GM23248 (cell line): Measurements from ENCODE around the gene DNAAF3. TPM values are rescaled to one million over a fixed set of nuclear protein-coding genes. Genes with fewer than 3 reads are reported as not detected.

ENCODE experiments used
- DNase-seq: peaks from one replicate; pipeline ENCODE4 v3.0.0-alpha.2; 2015
- H2AFZ ChIP-seq: fragments of 200-600 bp; sonication (generic); 2 replicates; pipeline ENCODE4 v1.6.1; 2016; ENCODE audit warnings: antibody characterized with exemption
- H3F3A ChIP-seq: fragments of 200-600 bp; sonication (generic); 2 replicates; pipeline ENCODE4 v1.6.1; 2016; ENCODE audit warnings: mild to moderate bottlenecking, antibody characterized with exemption, mixed run types; ENCODE audit not compliant: insufficient read depth
- H3K27ac ChIP-seq: fragments of 200-600 bp; sonication (generic); 2 replicates; pipeline ENCODE4 v1.5.1; 2016; ENCODE audit warnings: mild to moderate bottlenecking
- H3K27me3 ChIP-seq: fragments of 200-600 bp; sonication (generic); replicated peaks from 2 replicates; pipeline ENCODE4 v1.6.1; 2016; ENCODE audit warnings: mild to moderate bottlenecking; ENCODE audit not compliant: insufficient read depth
- H3K36me3 ChIP-seq: fragments of 200-600 bp; sonication (generic); 2 replicates; pipeline ENCODE4 v1.6.1; 2016; ENCODE audit warnings: low read depth, mild to moderate bottlenecking
- H3K4me1 ChIP-seq: fragments of 200-600 bp; sonication (generic); 2 replicates; pipeline ENCODE4 v1.6.1; 2016; ENCODE audit warnings: mild to moderate bottlenecking; ENCODE audit not compliant: insufficient read depth
- H3K4me2 ChIP-seq: fragments of 200-600 bp; sonication (generic); one replicate; pipeline ENCODE4 v1.6.1; 2016; ENCODE audit warnings: mild to moderate bottlenecking; ENCODE audit not compliant: unreplicated experiment
- H3K4me3 ChIP-seq: fragments of 200-600 bp; sonication (generic); 2 replicates; pipeline ENCODE4 v1.5.1; 2016; ENCODE audit warnings: mild to moderate bottlenecking
- H3K79me2 ChIP-seq: fragments of 200-600 bp; sonication (generic); 2 replicates; pipeline ENCODE4 v1.6.1; 2016; ENCODE audit warnings: mild to moderate bottlenecking; ENCODE audit not compliant: insufficient read depth
- H3K9ac ChIP-seq: fragments of 200-600 bp; sonication (generic); 2 replicates; pipeline ENCODE4 v1.6.1; 2016; ENCODE audit warnings: mild to moderate bottlenecking
- H3K9me2 ChIP-seq: fragments of 200-600 bp; sonication (generic); 2 replicates; pipeline ENCODE4 v1.6.1; 2016; ENCODE audit warnings: mixed run types, mild to moderate bottlenecking, moderate library complexity; ENCODE audit not compliant: insufficient read depth
- H3K9me3 ChIP-seq: fragments of 200-600 bp; sonication (generic); one replicate; pipeline ENCODE4 v1.6.1; 2017; ENCODE audit warnings: low read depth
- H4K20me1 ChIP-seq: fragments of 200-600 bp; sonication (generic); 2 replicates; pipeline ENCODE4 v1.6.0; 2016; ENCODE audit not compliant: insufficient read depth
- EZH2 ChIP-seq: fragments of 200-600 bp; sonication (generic); IDR thresholded peaks from 2 replicates; pipeline ENCODE4 v1.6.1; 2018; ENCODE audit warnings: antibody characterized with exemption, mild to moderate bottlenecking; ENCODE audit not compliant: insufficient read depth, poor library complexity, severe bottlenecking
- EZH2phosphoT487 ChIP-seq: fragments of 200-600 bp; sonication (generic); IDR thresholded peaks from 2 replicates; pipeline ENCODE4 v1.6.1; 2018; ENCODE audit warnings: antibody characterized with exemption, moderate library complexity, mild to moderate bottlenecking, low read depth; ENCODE audit not compliant: insufficient read depth
- WGBS, 2 experiments: methylation state at CpG; one replicate each; pipeline ENCODE4 v1.1.6; 2015 to 2017; ENCODE audit warnings: low lambda C conversion rate in 2 of 2, low coverage in 1 of 2; ENCODE audit errors: missing lambda C conversion rate in 2 of 2; 5-methylcytosine and 5-hydroxymethylcytosine counted together
- in situ Hi-C: fragments of 300-500 bp; cut with MboI; formaldehyde crosslinking; loops from 2 replicates; pipeline ENCODE4 v1.15.0; 2020
- polyA plus RNA-seq: library from polyadenylated mRNA; unstranded; fragments of >200 nt; fragmentation: Nextera tagmentation; extraction: Ambion mirVana; gene quantifications from 2 replicates; pipeline ENCODE4 v1.2.1, GENCODE V29; 2016
- total RNA-seq: library from RNA; depleted of rRNA; stranded (reverse); fragments of >200 nt; shearing (Covaris generic); gene quantifications from 2 replicates; pipeline ENCODE4 v1.2.3, GENCODE V29; 2014

DNAAF3 gene
- total and polyA plus RNA-seq, 2 experiments from 2014 or later = 0.22 to 0.39 TPM

DNA sequence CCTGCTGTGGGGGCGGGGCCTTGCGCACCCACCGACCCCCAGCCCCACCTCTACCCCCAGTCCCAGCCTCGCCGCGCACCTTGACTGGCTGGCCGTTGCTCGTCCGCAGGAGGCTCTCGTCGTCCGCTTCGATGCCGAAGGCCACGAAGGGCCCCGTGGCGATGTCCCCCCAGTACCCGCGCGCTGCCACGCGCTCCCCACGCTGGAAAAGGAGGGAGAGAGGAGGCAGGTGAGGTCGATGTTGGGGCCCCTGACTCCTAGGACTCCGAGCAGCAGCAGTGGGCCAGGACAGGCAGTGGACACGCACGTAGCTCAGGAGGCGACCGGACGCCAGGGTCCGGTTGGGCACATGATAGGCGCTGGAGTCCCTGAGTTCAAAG, 5.4 kb downstream of the DNAAF3 start:
- peaks cover 8% of the 10 kb centered on the region for H3K4me1 ChIP-seq
- peaks cover 3% of the 10 kb centered on the region; the same call in 1 of the 2 replicates for H3F3A ChIP-seq
- in situ Hi-C loops = no loop called here
- H3K4me2 ChIP-seq = no peak overlapping the region
- WGBS, 2 experiments = 21 to 28% methylated on average over 15 to 31 of the region's 32 CpGs
- H3K9me2 ChIP-seq = no peaks in the 10 kb centered on the region
- no peaks in the 10 kb centered on the region for H3K9me3 ChIP-seq
- H3K36me3 ChIP-seq = no peaks in the 10 kb centered on the region
- no peak overlapping the region for H2AFZ ChIP-seq
- TF ChIP-seq EZH2 (no peak), EZH2phosphoT487 (no peak)
- H3K4me3 ChIP-seq = no peak overlapping the region
- no peak for DNase-seq
- no peak overlapping the region for H3K27ac ChIP-seq
- no peaks in the 10 kb centered on the region for H3K79me2 ChIP-seq
- H3K27me3 ChIP-seq = peaks cover 26% of the 10 kb centered on the region
- no peak overlapping the region for H3K9ac ChIP-seq
- H4K20me1 ChIP-seq = no peaks in the 10 kb centered on the region

DNA sequence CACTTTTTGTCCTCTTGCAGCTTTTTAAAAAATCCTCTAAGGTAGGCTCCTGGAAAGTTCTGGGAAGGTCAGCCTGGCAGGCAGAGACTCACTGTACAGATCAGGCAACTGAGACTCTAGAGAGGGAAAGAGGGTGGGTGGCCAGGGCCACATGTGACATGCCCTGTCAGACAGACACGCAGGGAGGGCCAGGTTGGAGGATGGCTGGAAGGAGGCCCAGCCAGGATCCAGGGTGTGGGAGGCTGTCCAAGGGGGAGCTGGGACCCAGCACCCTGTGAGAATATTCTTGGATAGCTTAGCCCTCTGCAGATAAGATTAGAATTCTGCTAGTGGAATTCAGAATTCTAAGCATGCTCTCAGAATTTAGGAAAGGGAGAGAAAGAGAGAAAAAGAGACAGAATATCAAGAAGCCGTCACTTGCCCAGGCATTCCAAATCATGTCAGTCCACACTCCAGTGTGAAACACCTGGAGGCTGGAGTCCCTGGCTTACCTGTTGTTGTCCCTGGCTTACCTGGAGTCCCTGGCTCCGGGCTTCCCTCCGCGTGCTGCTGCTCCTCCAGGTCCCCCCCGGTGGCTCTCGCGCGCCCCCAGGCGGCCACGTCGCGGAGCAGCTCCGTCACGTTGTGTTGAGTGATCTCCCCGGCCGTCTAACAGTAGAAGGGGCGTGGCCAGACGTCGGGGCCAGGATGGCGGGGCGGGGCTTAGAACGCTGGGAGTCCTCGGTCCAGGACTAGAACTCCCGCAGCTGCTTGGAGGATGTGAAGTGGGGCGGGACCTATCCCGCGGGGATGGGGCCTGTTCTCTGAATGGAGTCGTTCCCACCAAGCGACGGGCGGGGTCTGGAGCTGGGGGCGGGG, 6.1 kb downstream of the DNAAF3 start:
- peaks cover 8% of the 10 kb centered on the region for H3K4me1 ChIP-seq
- no peaks in the 10 kb centered on the region for H3K9me3 ChIP-seq
- peaks cover 27% of the 10 kb centered on the region for H3K27me3 ChIP-seq
- no peak overlapping the region for H3K4me2 ChIP-seq
- peaks cover 3% of the 10 kb centered on the region; the same call in 1 of the 2 replicates for H3F3A ChIP-seq
- no peaks in the 10 kb centered on the region for H3K36me3 ChIP-seq
- no peaks in the 10 kb centered on the region for H3K9me2 ChIP-seq
- H3K27ac ChIP-seq = no peak overlapping the region
- WGBS, 2 experiments = 4 to 8% methylated on average over 21 to 31 of the region's 33 CpGs
- no peak overlapping the region for H3K9ac ChIP-seq
- TF ChIP-seq EZH2 (no peak), EZH2phosphoT487 (no peak)
- no peak overlapping the region for H2AFZ ChIP-seq
- no peaks in the 10 kb centered on the region for H4K20me1 ChIP-seq
- in situ Hi-C loops = no loop called here
- peak; percentile 96 for DNase-seq
- H3K4me3 ChIP-seq = no peak overlapping the region
- no peaks in the 10 kb centered on the region for H3K79me2 ChIP-seq

DNA sequence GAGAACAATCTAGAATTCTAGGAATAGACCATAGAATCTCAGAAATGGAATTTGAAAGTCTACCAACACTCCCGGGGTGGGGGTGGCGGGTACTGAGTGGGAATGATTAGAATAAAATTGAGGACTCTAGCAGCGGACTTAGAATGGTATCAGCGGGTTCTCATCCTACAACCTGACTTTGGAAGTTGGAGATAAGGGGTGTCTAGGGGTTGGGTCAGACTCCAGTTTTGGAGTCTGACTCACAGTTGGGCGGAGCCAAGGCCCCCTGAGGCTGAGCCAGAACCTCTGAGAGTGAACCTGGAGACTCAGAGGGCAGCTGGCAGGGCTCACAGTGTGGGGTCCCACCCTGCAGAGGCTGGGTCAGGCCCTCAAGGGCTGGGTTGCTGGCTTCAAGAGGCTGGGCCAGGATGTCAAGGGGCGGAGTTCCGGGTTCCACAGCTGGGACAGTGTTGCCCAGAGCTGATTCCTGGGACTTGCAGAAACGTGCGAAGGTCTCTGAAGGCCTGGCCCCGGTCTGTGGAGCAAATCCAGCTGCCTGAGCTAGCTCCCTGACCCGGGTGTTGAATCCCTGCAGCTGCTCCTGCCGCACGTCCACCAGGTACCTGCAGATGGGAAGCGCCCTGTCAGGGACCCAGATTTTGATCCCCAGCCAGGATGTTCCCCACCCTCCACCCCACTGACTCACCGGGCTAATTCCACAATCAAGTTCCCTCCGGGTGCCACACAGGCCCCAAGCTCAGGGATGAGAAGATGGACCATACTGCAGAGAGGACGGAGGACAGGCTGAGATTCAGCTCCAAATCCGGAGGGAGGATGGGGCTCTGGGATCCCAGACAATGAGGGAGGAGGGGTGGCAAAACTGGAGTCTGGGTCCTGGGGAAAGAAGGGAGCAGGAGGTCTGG, 7.3 kb downstream of the DNAAF3 start:
- no peaks in the 10 kb centered on the region for H3K9me2 ChIP-seq
- WGBS, 2 experiments = 31 to 32% methylated on average over 17 to 18 of the region's 18 CpGs
- H3K79me2 ChIP-seq = no peaks in the 10 kb centered on the region
- peak; percentile 60 for DNase-seq
- H4K20me1 ChIP-seq = no peaks in the 10 kb centered on the region
- H3K9me3 ChIP-seq = no peaks in the 10 kb centered on the region
- no peak overlapping the region for H3K27ac ChIP-seq
- no peak overlapping the region for H3K4me3 ChIP-seq
- TF ChIP-seq EZH2 = no peak
- TF ChIP-seq EZH2phosphoT487 = no peak
- no peak overlapping the region for H3K9ac ChIP-seq
- no peak overlapping the region for H2AFZ ChIP-seq
- peaks cover 3% of the 10 kb centered on the region; the same call in 1 of the 2 replicates for H3F3A ChIP-seq
- H3K4me1 ChIP-seq = peaks cover 8% of the 10 kb centered on the region
- H3K4me2 ChIP-seq = no peak overlapping the region
- H3K36me3 ChIP-seq = no peaks in the 10 kb centered on the region
- H3K27me3 ChIP-seq = peaks cover 27% of the 10 kb centered on the region
- in situ Hi-C loops = no loop called here

DNA sequence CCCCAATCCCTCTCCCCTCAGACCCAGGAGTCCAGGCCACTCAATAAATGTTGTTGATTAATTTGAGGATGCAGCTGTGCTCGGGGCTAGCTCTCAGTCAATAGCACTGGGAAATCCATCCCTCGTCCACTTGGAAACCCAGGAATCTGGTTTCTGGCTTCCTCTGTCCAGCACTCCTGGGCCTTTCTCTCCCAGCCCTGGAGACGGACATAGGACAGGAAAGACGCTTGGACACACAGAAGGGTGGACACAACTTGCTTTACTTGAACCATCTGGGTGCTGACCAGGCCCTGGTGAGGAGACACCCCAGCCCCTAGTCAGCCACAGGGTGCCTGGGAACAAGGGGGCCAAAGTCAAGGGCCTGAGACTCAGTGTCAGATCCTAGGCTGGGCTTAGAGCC, 8.0 kb downstream of the DNAAF3 start:
- no peak for DNase-seq

More for the DNA sequence above, 8.0 kb downstream of the DNAAF3 start:
- in situ Hi-C loops = no loop called here
- no peak overlapping the region for H3K9ac ChIP-seq
- peaks cover 8% of the 10 kb centered on the region for H3K4me1 ChIP-seq
- no peak overlapping the region for H3K4me3 ChIP-seq
- no peaks in the 10 kb centered on the region for H4K20me1 ChIP-seq
- H3K36me3 ChIP-seq = no peaks in the 10 kb centered on the region
- WGBS, 2 experiments = 50 to 60% methylated on average over 4 of the region's 4 CpGs
- H3K4me2 ChIP-seq = no peak overlapping the region
- no peak overlapping the region for H3K27ac ChIP-seq
- H3K79me2 ChIP-seq = no peaks in the 10 kb centered on the region
- H3K27me3 ChIP-seq = peaks cover 27% of the 10 kb centered on the region
- no peak overlapping the region for H2AFZ ChIP-seq
- no peak for TF ChIP-seq EZH2
- TF ChIP-seq EZH2phosphoT487 = no peak
- peaks cover 3% of the 10 kb centered on the region; the same call in 1 of the 2 replicates for H3F3A ChIP-seq
- H3K9me3 ChIP-seq = no peaks in the 10 kb centered on the region
- H3K9me2 ChIP-seq = no peaks in the 10 kb centered on the region
